IPS DF 6.9 (cell line): ENCODE measurements around the gene SEMG2.

Experiments used
- DNase-seq: peaks from one replicate; pipeline ENCODE4 v3.0.0-alpha.2; 2013; ENCODE audit warnings: low read depth, low spot score
- H3K27ac ChIP-seq: one replicate; pipeline ENCODE4 v1.5.1; 2013; ENCODE audit warnings: low read length, control low read depth
- H3K27me3 ChIP-seq: 2 replicates; pipeline ENCODE4 v1.6.1; 2013; ENCODE audit warnings: mild to moderate bottlenecking, low read length; ENCODE audit not compliant: control insufficient read depth, insufficient read depth
- H3K36me3 ChIP-seq: 2 replicates; pipeline ENCODE4 v1.6.1; 2013; ENCODE audit warnings: low read length; ENCODE audit not compliant: control insufficient read depth, insufficient read depth
- H3K4me1 ChIP-seq: 2 replicates; pipeline ENCODE4 v1.6.1; 2013; ENCODE audit warnings: low read length; ENCODE audit not compliant: control insufficient read depth, insufficient read depth
- H3K4me3 ChIP-seq: 2 replicates; pipeline ENCODE4 v1.5.1; 2013; ENCODE audit warnings: mild to moderate bottlenecking, low read length
- H3K9me3 ChIP-seq: 2 replicates; pipeline ENCODE4 v1.6.1; 2013; ENCODE audit warnings: low read length, inconsistent platforms; ENCODE audit not compliant: control insufficient read depth, insufficient read depth
- WGBS: extraction: QIAGEN DNeasy Blood & Tissue Kit; methylation state at CpG from one replicate; pipeline ENCODE4 v1.1.7; 2013; ENCODE audit warnings: mixed read lengths, missing lambda C conversion rate; ENCODE audit not compliant: insufficient read length, insufficient coverage; 5-methylcytosine and 5-hydroxymethylcytosine counted together

The SEMG2 gene

DNA sequence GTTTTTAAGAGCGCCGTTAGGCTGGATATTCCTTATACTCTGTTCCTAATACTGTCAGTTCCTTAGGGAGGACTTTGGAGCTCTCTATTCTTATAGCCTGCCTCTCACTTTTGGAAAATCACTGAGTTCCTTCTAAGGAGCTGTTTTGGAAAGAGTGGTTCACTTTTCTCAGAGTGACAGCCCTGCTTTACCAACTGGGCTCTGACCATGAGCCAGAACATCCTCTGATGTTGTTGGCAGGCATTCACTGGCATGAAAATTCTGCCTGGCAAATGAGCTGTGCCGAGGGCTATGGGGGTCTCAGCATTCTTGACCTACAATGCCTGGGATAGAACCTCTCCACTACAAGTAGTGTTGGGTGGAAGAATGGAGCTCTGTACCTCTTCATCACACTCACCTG is 29.2 kb upstream of the SEMG2 start:
- H3K9me3 ChIP-seq: no peaks in the 10 kb centered on the region

GRCh38 chr20:45193331-45193730 is 27.8 kb upstream of the SEMG2 start:
- H3K9me3 ChIP-seq: no peaks in the 10 kb centered on the region
- no peaks in the 10 kb centered on the region for H3K27me3 ChIP-seq
- no peaks in the 10 kb centered on the region; the same call in 1 of the 2 replicates for H3K4me1 ChIP-seq
- no peak overlapping the region for H3K4me3 ChIP-seq
- DNase-seq: no peak
- no peaks in the 10 kb centered on the region for H3K36me3 ChIP-seq
- H3K27ac ChIP-seq: no peak overlapping the region
- no CpG with 5 or more reads among the region's 2 CpGs for WGBS

More for the DNA sequence above, 29.2 kb upstream of the SEMG2 start:
- WGBS: no CpG with 5 or more reads among the region's 3 CpGs
- no peak overlapping the region for H3K27ac ChIP-seq
- H3K4me1 ChIP-seq: no peaks in the 10 kb centered on the region
- H3K27me3 ChIP-seq: no peaks in the 10 kb centered on the region
- H3K36me3 ChIP-seq: no peaks in the 10 kb centered on the region
- DNase-seq: no peak
- no peak overlapping the region for H3K4me3 ChIP-seq

DNA sequence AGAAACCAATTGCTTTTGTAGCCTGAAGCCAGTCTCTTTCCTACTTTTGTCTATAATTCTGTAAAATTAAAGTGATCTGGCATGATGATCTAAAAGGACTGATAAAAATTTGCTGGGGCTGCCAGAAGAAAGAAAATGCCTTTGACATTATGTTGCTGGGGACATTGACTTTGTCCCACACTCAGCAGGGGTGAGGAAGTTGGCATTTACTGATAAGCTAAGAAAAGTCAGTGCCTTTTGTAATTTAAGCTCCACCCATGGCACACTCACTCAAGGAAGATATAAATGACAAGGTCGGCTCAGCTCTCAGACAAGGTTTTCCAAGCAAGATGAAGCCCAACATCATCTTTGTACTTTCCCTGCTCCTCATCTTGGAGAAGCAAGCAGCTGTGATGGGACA is 14.4 kb upstream of the SEMG2 start, which contains the start of gene SEMG1:
Gene SEMG1, plus strand, starts transcription at position 309 of the 400 bp plus-strand sequence. Its CDS starts 21 bp downstream, at position 330.
- no peak within 1 kb of the TSS for H3K4me3 ChIP-seq
- no peaks in the 10 kb centered on the region for H3K36me3 ChIP-seq
- no peaks in the 10 kb centered on the region for H3K9me3 ChIP-seq
- peaks cover 2% of the 10 kb centered on the region; the same call in 1 of the 2 replicates for H3K4me1 ChIP-seq
- H3K27me3 ChIP-seq: no peaks in the 10 kb centered on the region
- WGBS: no CpG with 5 or more reads among the region's 1 CpG
- DNase-seq: no peak
- H3K27ac ChIP-seq: no peak within 1 kb of the TSS

GRCh38 chr20:45209924-45210323 is 11.2 kb upstream of the SEMG2 start:
- no peak overlapping the region for H3K4me3 ChIP-seq
- peaks cover 2% of the 10 kb centered on the region; the same call in 1 of the 2 replicates for H3K27me3 ChIP-seq
- no CpG with 5 or more reads among the region's 1 CpG for WGBS
- no peaks in the 10 kb centered on the region for H3K9me3 ChIP-seq
- H3K36me3 ChIP-seq: no peaks in the 10 kb centered on the region
- H3K4me1 ChIP-seq: peaks cover 2% of the 10 kb centered on the region; the same call in 1 of the 2 replicates
- no peak for DNase-seq
- no peak overlapping the region for H3K27ac ChIP-seq

DNA sequence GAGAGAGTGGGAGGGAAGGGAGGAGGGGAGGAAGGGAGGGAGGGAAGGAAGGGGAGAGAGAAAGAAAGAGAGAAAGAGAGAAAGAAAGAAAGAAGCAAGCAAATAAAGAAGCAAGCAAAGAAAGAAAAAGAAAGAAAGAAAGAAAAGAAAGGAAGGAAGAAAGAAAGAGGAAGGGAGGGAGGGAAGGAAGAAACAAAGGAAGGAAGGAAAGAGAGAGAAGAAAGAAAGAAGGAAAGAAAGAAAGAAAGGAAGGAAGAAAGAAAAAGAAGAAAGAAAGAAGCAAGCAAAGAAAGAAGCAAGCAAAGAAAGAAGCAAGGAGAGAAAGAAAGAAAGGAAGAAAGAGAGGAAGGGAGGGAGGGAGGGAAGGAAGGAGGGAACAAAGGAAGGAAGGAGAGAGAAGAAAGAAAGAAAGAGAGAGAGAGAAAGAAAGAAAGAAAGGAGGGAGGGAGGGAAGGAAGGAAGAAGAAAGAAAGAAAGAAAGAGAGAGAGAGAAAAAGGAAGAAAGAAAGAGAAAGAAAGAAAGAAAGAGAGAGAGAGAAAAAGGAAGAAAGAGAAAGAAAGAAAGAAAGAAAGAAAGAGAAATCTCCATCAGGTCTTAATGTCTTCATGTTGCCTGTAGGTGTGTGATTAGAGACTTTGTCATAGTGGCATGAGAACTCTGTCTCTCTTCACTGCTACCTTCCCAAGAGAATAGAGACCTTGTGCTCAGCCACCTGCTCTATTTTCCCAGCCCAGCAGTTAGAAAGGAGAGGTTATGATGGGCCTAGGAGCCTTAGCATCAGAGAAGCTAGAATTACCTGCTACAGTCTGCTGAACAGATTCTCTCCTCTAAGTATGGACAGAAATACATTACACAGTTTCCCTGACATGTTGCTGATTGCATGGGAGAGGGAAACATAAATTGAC is 9.4 kb upstream of the SEMG2 start:
- Histone ChIP-seq H3K4me3 (no peak overlapping the region), H3K27ac (no peak overlapping the region), H3K27me3 (peaks cover 2% of the 10 kb centered on the region; the same call in 1 of the 2 replicates), H3K4me1 (peaks cover 2% of the 10 kb centered on the region; the same call in 1 of the 2 replicates), H3K9me3 (no peaks in the 10 kb centered on the region), H3K36me3 (no peaks in the 10 kb centered on the region)
- no peak for DNase-seq

DNA sequence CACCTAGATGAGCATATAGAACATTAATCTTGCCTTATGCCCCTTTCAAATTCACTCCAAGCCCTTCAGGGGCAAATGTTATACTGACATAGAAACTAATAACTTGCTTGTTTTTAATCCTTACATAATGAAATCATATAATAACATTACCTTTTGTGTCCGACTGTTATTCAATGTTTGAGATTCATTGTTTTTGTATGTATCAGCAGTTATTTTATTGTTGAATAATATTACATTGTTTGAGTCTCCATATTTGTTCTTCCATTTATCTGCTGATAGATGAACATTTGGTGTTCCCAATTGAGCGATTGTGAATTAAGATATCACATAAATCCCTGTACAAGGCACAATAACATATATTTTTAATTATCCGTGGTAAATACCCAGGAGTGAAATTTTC is 8.3 kb upstream of the SEMG2 start:
- no peaks in the 10 kb centered on the region for H3K9me3 ChIP-seq
- DNase-seq: no peak
- H3K27me3 ChIP-seq: peaks cover 2% of the 10 kb centered on the region; the same call in 1 of the 2 replicates
- H3K27ac ChIP-seq: no peak overlapping the region
- no peaks in the 10 kb centered on the region for H3K36me3 ChIP-seq
- H3K4me3 ChIP-seq: no peak overlapping the region
- peaks cover 2% of the 10 kb centered on the region; the same call in 1 of the 2 replicates for H3K4me1 ChIP-seq
- WGBS: no CpG with 5 or more reads among the region's 3 CpGs

DNA sequence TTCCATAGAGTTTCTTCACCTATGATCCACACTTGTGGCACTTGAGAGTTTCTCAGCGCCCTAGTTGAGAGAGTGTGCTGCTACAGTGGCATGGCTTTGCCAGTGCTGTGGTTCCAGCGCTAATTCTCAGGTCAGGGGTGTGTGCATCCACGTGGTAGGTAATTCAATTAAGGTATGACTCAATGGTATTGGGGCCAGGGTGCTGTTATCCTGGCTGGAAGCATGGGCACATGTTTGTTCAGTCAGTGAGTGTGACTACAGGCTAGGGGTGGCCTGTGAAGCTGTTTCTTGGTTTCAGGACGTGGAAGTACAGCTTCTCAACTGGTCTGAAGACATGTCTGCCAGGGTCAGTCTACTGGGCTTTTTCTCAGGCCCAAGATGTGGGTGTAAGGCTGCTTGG is 3.0 kb upstream of the SEMG2 start:
- Histone ChIP-seq H3K27ac (no peak overlapping the region), H3K4me1 (no peaks in the 10 kb centered on the region), H3K4me3 (no peak overlapping the region), H3K27me3 (no peaks in the 10 kb centered on the region), H3K36me3 (no peaks in the 10 kb centered on the region), H3K9me3 (no peaks in the 10 kb centered on the region)
- DNase-seq: no peak
- WGBS: no CpG with 5 or more reads among the region's 4 CpGs

DNA sequence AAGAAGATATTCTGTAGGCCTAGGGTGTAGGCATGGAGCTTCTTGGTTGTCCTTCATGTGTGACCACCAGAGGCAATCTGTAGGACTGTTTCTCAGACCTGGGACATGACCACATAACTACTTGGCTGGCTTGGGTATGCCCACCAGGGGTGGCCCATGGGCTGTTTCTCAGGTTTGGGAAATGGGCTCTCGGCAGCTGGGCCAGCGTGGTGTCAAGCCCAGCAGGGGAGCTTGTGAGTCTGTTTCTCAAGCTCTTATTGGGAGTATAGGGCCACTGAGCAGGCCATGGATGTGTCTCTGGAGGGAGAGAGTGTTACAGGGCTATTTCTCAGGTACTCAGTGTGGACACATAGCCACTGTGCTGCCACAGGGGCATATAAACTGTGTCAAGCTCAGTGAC is 2.5 kb upstream of the SEMG2 start:
- Histone ChIP-seq H3K27me3 (no peaks in the 10 kb centered on the region), H3K27ac (no peak overlapping the region), H3K4me3 (no peak overlapping the region), H3K36me3 (no peaks in the 10 kb centered on the region), H3K4me1 (no peaks in the 10 kb centered on the region), H3K9me3 (no peaks in the 10 kb centered on the region)
- no CpG with 5 or more reads among the region's 2 CpGs for WGBS
- no peak for DNase-seq

DNA sequence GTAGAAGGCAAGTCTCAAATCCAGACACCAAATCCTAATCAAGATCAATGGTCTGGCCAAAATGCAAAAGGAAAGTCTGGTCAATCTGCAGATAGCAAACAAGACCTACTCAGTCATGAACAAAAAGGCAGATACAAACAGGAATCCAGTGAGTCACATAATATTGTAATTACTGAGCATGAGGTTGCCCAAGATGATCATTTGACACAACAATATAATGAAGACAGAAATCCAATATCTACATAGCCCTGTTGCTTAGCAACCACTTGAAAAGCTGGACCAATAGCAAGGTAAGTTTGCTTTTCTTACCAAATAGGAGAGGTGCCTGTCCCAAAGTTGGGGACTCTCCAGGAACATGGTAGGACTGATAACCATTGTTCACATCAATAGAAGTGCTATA is 2.0 kb downstream of the SEMG2 start:
- Histone ChIP-seq H3K36me3 (no peaks in the 10 kb centered on the region), H3K27me3 (no peaks in the 10 kb centered on the region)
- no peak for DNase-seq

DNA sequence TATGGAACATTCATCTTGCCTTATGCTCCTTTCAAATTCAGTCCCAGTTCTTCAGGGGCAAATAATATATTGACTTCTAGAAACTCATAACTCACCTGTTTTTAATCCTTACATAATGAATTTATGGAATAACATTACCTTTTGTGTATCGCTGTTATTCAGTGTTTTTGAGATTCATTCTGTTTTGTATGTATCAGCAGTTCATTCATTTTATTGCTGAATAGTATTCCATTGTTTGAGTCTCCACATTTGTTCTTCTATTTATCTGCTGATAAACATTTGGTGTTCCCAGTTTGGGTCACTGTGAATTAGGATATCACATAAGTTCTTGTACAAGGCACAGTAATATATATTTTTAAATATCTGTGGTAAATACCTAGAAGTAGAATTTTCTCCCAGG is 5.1 kb downstream of the SEMG2 start:
- no peaks in the 10 kb centered on the region for H3K9me3 ChIP-seq
- no peaks in the 10 kb centered on the region for H3K36me3 ChIP-seq
- no peak overlapping the region for H3K4me3 ChIP-seq
- no peaks in the 10 kb centered on the region for H3K27me3 ChIP-seq
- no peak for DNase-seq
- H3K27ac ChIP-seq: no peak overlapping the region
- no CpG with 5 or more reads among the region's 1 CpG for WGBS
- H3K4me1 ChIP-seq: no peaks in the 10 kb centered on the region

More for the DNA sequence above, 2.0 kb downstream of the SEMG2 start:
- Histone ChIP-seq H3K4me1 (no peaks in the 10 kb centered on the region), H3K9me3 (no peaks in the 10 kb centered on the region), H3K4me3 (no peak overlapping the region), H3K27ac (no peak overlapping the region)
